Naive thymus-derived CD8-positive, alpha-beta T cell (primary cell): ENCODE measurements around the gene PRELP. TPM values are rescaled to one million over a fixed set of nuclear protein-coding genes. Genes with fewer than 3 reads are reported as not detected.
A peak's percentile ranks its signal among the peaks of the same experiment; 100 is the strongest.

Experiments
- ATAC-seq, 2 donors: fragments of 150-1000 bp; cut with Tn5 transposase in 1 of 2; sonication (Bioruptor Pico), chemical (Tn5 transposase) in 1 of 2; 1 replicate in 1 of 2; 2 replicates in 1 of 2; pipeline ENCODE4 v1.10.0; 2021; ENCODE audit warnings: mild to moderate bottlenecking in 2 of 2, moderate library complexity in 2 of 2
- POLR2A ChIA-PET: fragments of 350-600 bp; sonication (Branson Sonifier 250); formaldehyde crosslinking; loops from one replicate; lab custom pipeline; 2021; ENCODE audit warnings: antibody characterized with exemption; lab: Charles Lee
- DNase-seq, 10 donors: peaks; one replicate each; pipeline versions ENCODE4 v3.0.0 to v3.0.0-alpha.2; 2020 to 2022
- H3K27ac Mint-ChIP-seq, 10 donors: one replicate each; pipeline ENCODE4 v1.8.0; 2020 to 2022; ENCODE audit warnings: mild to moderate bottlenecking in 10 of 10, mixed read lengths in 10 of 10, moderate library complexity in 4 of 10, inconsistent platforms in 1 of 10
- H3K27me3 Mint-ChIP-seq, 5 donors: one replicate each; pipeline ENCODE4 v1.8.0; 2021 to 2022; ENCODE audit warnings: mixed read lengths in 5 of 5
- H3K36me3 Mint-ChIP-seq, 3 donors: one replicate each; pipeline ENCODE4 v1.8.0; 2020 to 2022; ENCODE audit warnings: mixed read lengths in 3 of 3, mild to moderate bottlenecking in 2 of 3, inconsistent platforms in 1 of 3
- H3K4me1 Mint-ChIP-seq, 4 donors: one replicate each; pipeline ENCODE4 v1.8.0; 2021 to 2022; ENCODE audit warnings: mixed read lengths in 4 of 4
- H3K4me3 Mint-ChIP-seq, 10 donors: one replicate each; pipeline ENCODE4 v1.8.0; 2020 to 2022; ENCODE audit warnings: mild to moderate bottlenecking in 10 of 10, mixed read lengths in 10 of 10, moderate library complexity in 6 of 10, inconsistent platforms in 1 of 10
- H3K9me3 Mint-ChIP-seq, 9 donors: one replicate each; pipeline ENCODE4 v1.8.0; 2020 to 2022; ENCODE audit warnings: mixed read lengths in 9 of 9, mild to moderate bottlenecking in 3 of 9, inconsistent platforms in 1 of 9, moderate library complexity in 1 of 9
- polyA plus RNA-seq, 3 donors: library from polyadenylated mRNA; unstranded; fragments of 300-500 nt; fragmentation: Illumina TruSeq; gene quantifications; one replicate each; pipeline ENCODE4 v1.2.3, GENCODE V29; 2021
- total RNA-seq, 8 experiments: library from RNA in 2 of 8; stranded (reverse) in 2 of 8; gene quantifications; one replicate each; pipeline ENCODE4 v1.2.3 and lab custom pipeline; 2021 to 2026

The PRELP gene
- total and polyA plus RNA-seq, 5 experiments from 2014 or later = not detected

GRCh38 chr1:203504400-203505250 is 29.0 kb downstream of the PRELP start:
- H3K4me3 Mint-ChIP-seq = no peak overlapping the region
- ATAC-seq (peak; percentile 48 to 80), DNase-seq (peak; percentile 43 to 88 (median 67))
- no peaks in the 10 kb centered on the region for H3K36me3 Mint-ChIP-seq
- peaks cover 0 to 2% (median 0%) of the 10 kb centered on the region in 5 donors for H3K27me3 Mint-ChIP-seq
- peaks cover 0 to 12% (median 8%) of the 10 kb centered on the region in 4 donors for H3K4me1 Mint-ChIP-seq
- POLR2A ChIA-PET = interaction anchor here (0.6 to 1.0 kb wide), 2 partner anchors 121 to 237 kb away, joined by 3 to 4 read pairs; no protein-coding TSS in a partner anchor
- no peaks in the 10 kb centered on the region for H3K9me3 Mint-ChIP-seq
- peak overlapping the region in 1 of 10 donors; percentile 68 for H3K27ac Mint-ChIP-seq

- no peak for ATAC-seq
- Mint-ChIP-seq H3K4me1 (peaks cover 0 to 10% (median 7%) of the 10 kb centered on the region in 4 donors), H3K27ac (peak overlapping the region in 1 of 10 donors; percentile 57), H3K27me3 (peaks cover 0 to 2% (median 0%) of the 10 kb centered on the region in 5 donors), H3K9me3 (no peaks in the 10 kb centered on the region), H3K4me3 (no peak overlapping the region), H3K36me3 (no peaks in the 10 kb centered on the region)
- POLR2A ChIA-PET = interaction anchor here (1.0 kb wide), 1 partner anchor 120 kb away, joined by 3 read pairs; no protein-coding TSS in a partner anchor
- DNase-seq = no peak
Measured at GRCh38 chr1:203505526-203506204, 30.1 kb downstream of the PRELP start.

- POLR2A ChIA-PET = no interaction called here
Measured at GRCh38 chr1:203506858-203507626, 31.4 kb downstream of the PRELP start.

GRCh38 chr1:203507759-203508158 is 32.2 kb downstream of the PRELP start:
- ATAC-seq = no peak
- no peak for DNase-seq
- POLR2A ChIA-PET = interaction anchor here (0.6 to 0.7 kb wide), 2 partner anchors 113 to 118 kb away, joined by 3 read pairs; no protein-coding TSS in a partner anchor
- Mint-ChIP-seq H3K4me1 (peaks cover 5 to 13% (median 10%) of the 10 kb centered on the region in 4 donors), H3K9me3 (no peaks in the 10 kb centered on the region), H3K4me3 (no peak overlapping the region), H3K36me3 (no peaks in the 10 kb centered on the region), H3K27me3 (peaks cover 0 to 2% (median 0%) of the 10 kb centered on the region in 5 donors), H3K27ac (peak overlapping the region in 1 of 10 donors; percentile 17)

More at GRCh38 chr1:203506858-203507626, 31.4 kb downstream of the PRELP start:
- H3K4me3 Mint-ChIP-seq = no peak overlapping the region
- peaks cover 0 to 2% (median 0%) of the 10 kb centered on the region in 5 donors for H3K27me3 Mint-ChIP-seq
- no peaks in the 10 kb centered on the region for H3K9me3 Mint-ChIP-seq
- H3K27ac Mint-ChIP-seq = peak overlapping the region in 5 of 10 donors; percentile 26 to 83 (median 37)
- ATAC-seq (no peak), DNase-seq (no peak)
- peaks cover 0 to 8% (median 6%) of the 10 kb centered on the region in 4 donors for H3K4me1 Mint-ChIP-seq
- H3K36me3 Mint-ChIP-seq = no peaks in the 10 kb centered on the region

GRCh38 chr1:203508463-203509073 is 33.0 kb downstream of the PRELP start:
- ATAC-seq (no peak), DNase-seq (no peak)
- H3K36me3 Mint-ChIP-seq = no peaks in the 10 kb centered on the region
- H3K9me3 Mint-ChIP-seq = no peaks in the 10 kb centered on the region
- H3K4me1 Mint-ChIP-seq = peaks cover 13 to 21% (median 17%) of the 10 kb centered on the region in 4 donors
- POLR2A ChIA-PET = interaction anchor here (0.6 to 0.7 kb wide), 2 partner anchors 112 to 117 kb away, joined by 3 read pairs; no protein-coding TSS in a partner anchor
- no peak overlapping the region for H3K4me3 Mint-ChIP-seq
- H3K27ac Mint-ChIP-seq = peak overlapping the region in 3 of 10 donors; percentile 19 to 78 (median 67)
- H3K27me3 Mint-ChIP-seq = peaks cover 0 to 1% (median 0%) of the 10 kb centered on the region in 5 donors

- DNase-seq = no peak
- Mint-ChIP-seq H3K27ac (peak overlapping the region in 3 of 10 donors; percentile 19 to 60 (median 53)), H3K36me3 (no peaks in the 10 kb centered on the region), H3K27me3 (no peaks in the 10 kb centered on the region), H3K4me3 (no peak overlapping the region), H3K4me1 (peaks cover 18 to 26% (median 21%) of the 10 kb centered on the region in 4 donors), H3K9me3 (no peaks in the 10 kb centered on the region)
- POLR2A ChIA-PET = no interaction called here
- no peak for ATAC-seq
Measured at GRCh38 chr1:203509135-203509534, 33.5 kb downstream of the PRELP start.

- Mint-ChIP-seq H3K4me1 (peaks cover 17 to 33% (median 27%) of the 10 kb centered on the region in 4 donors), H3K36me3 (no peaks in the 10 kb centered on the region), H3K9me3 (no peaks in the 10 kb centered on the region), H3K27ac (peak overlapping the region in 2 of 10 donors; percentile 52 to 83), H3K4me3 (no peak overlapping the region), H3K27me3 (peaks cover 0 to 5% (median 0%) of the 10 kb centered on the region in 5 donors)
- no peak for DNase-seq
- POLR2A ChIA-PET = interaction anchor here (0.7 kb wide), 1 partner anchor 127 kb away, joined by 14 read pairs; no protein-coding TSS in a partner anchor
- no peak for ATAC-seq
Measured at GRCh38 chr1:203511513-203511912, 35.9 kb downstream of the PRELP start.

- Mint-ChIP-seq H3K4me1 (peaks cover 17 to 33% (median 27%) of the 10 kb centered on the region in 4 donors), H3K36me3 (no peaks in the 10 kb centered on the region), H3K27me3 (peaks cover 0 to 5% (median 0%) of the 10 kb centered on the region in 5 donors), H3K27ac (peak overlapping the region in 4 of 10 donors; percentile 35 to 88 (median 68)), H3K4me3 (no peak overlapping the region), H3K9me3 (no peaks in the 10 kb centered on the region)
- ATAC-seq (no peak), DNase-seq (no peak)
- POLR2A ChIA-PET = no interaction called here
Measured at GRCh38 chr1:203511930-203512329, 36.3 kb downstream of the PRELP start.

GRCh38 chr1:203512517-203512847 is 36.9 kb downstream of the PRELP start:
- Mint-ChIP-seq H3K4me1 (peaks cover 17 to 33% (median 27%) of the 10 kb centered on the region in 4 donors), H3K36me3 (no peaks in the 10 kb centered on the region), H3K4me3 (peak overlapping the region in 3 of 10 donors; percentile 27 to 49 (median 39)), H3K27me3 (peaks cover 0 to 5% (median 0%) of the 10 kb centered on the region in 5 donors), H3K27ac (peak overlapping the region in 7 of 10 donors; percentile 16 to 92 (median 83)), H3K9me3 (no peaks in the 10 kb centered on the region)
- no peak for DNase-seq
- no peak for ATAC-seq
- POLR2A ChIA-PET = no interaction called here

- POLR2A ChIA-PET = interaction anchor here (0.5 kb wide), 1 partner anchor 1172 kb away, joined by 3 read pairs; no protein-coding TSS in a partner anchor
- H3K9me3 Mint-ChIP-seq = no peaks in the 10 kb centered on the region
- no peaks in the 10 kb centered on the region for H3K36me3 Mint-ChIP-seq
- H3K4me1 Mint-ChIP-seq = peaks cover 17 to 33% (median 27%) of the 10 kb centered on the region in 4 donors
- DNase-seq (peak in 3 of 10 donors; percentile 11 to 25 (median 22)), ATAC-seq (peak; percentile 76 to 78)
- H3K4me3 Mint-ChIP-seq = peak overlapping the region in 9 of 10 donors; percentile 22 to 60 (median 48)
- H3K27ac Mint-ChIP-seq = peak overlapping the region; percentile 31 to 92 (median 83)
- H3K27me3 Mint-ChIP-seq = peaks cover 0 to 5% (median 0%) of the 10 kb centered on the region in 5 donors
Measured at GRCh38 chr1:203512848-203513584, 37.4 kb downstream of the PRELP start.

- H3K27me3 Mint-ChIP-seq = peaks cover 0 to 5% (median 1%) of the 10 kb centered on the region in 5 donors
- H3K36me3 Mint-ChIP-seq = no peaks in the 10 kb centered on the region
- peak; percentile 23 to 37 for ATAC-seq
- H3K4me1 Mint-ChIP-seq = peaks cover 17 to 33% (median 27%) of the 10 kb centered on the region in 4 donors
- H3K9me3 Mint-ChIP-seq = no peaks in the 10 kb centered on the region
- DNase-seq = no peak
- peak overlapping the region in 8 of 10 donors; percentile 22 to 60 (median 47) for H3K4me3 Mint-ChIP-seq
- H3K27ac Mint-ChIP-seq = peak overlapping the region; percentile 31 to 92 (median 83)
- POLR2A ChIA-PET = no interaction called here
Measured at GRCh38 chr1:203513585-203514031, 38.0 kb downstream of the PRELP start.
